ENCODE data around the gene ITGB2. TPM values are rescaled to one million over a fixed set of nuclear protein-coding genes. Genes with fewer than 3 reads are reported as not detected.

ITGB2 gene
- total RNA-seq, 1 donor from 2014 or later, result 0.74 TPM

DNA sequence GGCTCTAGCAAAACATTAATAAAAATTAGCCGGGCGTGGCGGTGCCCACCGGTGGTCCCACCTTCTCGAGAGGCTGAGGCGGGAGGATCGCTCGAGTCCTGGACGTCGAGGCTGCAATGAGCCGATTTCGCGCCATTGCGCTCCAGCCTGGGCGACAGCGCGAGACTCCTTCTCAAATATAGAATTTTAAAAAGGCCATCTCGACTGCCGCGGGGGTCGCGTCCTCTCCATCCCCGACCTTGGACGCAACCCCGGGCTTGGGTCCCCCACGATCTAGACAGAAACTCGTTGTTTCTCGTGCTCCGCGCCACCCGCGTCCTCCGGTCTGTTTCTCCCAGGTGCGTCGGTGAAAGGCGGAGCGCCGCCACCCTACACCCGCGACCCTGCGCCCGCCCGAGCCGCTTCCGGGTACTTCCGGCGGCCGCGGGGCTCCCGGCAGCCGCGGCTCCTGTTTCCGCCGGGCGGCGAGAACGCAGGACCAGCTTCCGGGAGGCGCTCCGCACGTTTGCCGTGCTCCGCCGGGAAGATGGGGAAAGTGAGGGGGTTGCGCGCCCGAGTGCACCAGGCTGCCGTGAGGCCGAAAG lies 18.9 kb upstream of the ITGB2 start, which contains the start of gene SLX9:
Gene SLX9, plus strand, starts transcription at position 498 of the 584 bp plus-strand sequence. Its CDS starts 29 bp downstream, at position 527.
- Mint-ChIP-seq H3K27ac (peak within 1 kb of the TSS; percentile 59), H3K9me3 (no peaks in the 10 kb centered on the region), H3K4me3 (peak within 1 kb of the TSS; percentile 80), H3K36me3 (peaks cover 11% of the 10 kb centered on the region), H3K4me1 (peaks cover 27% of the 10 kb centered on the region), H3K27me3 (ENCODE audit: low read depth) (peaks cover 2% of the 10 kb centered on the region)
- TF ChIP-seq, protein P1, sequence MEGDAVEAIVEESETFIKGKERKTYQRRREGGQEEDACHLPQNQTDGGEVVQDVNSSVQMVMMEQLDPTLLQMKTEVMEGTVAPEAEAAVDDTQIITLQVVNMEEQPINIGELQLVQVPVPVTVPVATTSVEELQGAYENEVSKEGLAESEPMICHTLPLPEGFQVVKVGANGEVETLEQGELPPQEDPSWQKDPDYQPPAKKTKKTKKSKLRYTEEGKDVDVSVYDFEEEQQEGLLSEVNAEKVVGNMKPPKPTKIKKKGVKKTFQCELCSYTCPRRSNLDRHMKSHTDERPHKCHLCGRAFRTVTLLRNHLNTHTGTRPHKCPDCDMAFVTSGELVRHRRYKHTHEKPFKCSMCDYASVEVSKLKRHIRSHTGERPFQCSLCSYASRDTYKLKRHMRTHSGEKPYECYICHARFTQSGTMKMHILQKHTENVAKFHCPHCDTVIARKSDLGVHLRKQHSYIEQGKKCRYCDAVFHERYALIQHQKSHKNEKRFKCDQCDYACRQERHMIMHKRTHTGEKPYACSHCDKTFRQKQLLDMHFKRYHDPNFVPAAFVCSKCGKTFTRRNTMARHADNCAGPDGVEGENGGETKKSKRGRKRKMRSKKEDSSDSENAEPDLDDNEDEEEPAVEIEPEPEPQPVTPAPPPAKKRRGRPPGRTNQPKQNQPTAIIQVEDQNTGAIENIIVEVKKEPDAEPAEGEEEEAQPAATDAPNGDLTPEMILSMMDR (IDR thresholded peaks at IDR 0.05; ENCODE audit: unreplicated experiment), result no peak
- DNase-seq (ENCODE audit: low spot score in 2 of 2, unreplicated experiment in 2 of 2), result peak; percentile 74 to 84

DNA sequence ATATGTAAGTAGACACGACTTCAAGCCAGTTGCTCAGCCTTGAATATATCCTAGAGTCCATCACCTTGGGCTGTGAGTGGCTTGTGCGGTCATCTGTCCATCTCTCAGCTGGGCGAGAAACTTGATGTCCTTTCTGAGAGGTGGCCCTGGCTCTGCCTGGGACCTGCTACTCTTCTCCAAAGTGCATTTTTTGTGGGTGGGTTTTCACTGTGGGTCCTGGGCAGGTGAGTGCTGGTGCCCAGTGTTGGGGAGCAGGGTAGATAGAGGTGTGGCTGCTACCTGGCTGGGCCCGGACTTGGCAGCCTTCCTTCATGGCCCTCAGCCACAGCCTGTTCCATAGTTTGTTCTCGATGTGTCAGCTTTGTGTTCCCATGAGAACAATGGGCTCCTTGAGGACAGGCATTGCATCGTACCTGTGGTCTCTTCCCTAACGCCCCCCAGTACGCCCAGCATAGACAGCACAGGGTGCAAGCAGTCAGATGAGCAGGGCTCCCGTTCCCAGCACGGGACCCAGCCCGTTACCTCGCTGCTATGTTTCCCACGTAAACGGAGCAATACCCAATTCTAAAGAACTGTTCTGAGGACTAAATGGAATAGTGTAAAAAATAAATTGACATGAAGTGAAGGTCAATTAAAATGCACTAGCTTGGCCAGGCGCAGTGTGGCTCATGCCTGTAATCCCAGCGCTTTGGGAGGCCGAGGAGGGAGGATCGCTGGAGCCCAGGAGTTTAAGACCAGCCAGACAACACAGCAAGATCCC lies 18.3 kb upstream of the ITGB2 start:
- Mint-ChIP-seq H3K4me1 (peaks cover 27% of the 10 kb centered on the region), H3K27me3 (ENCODE audit: low read depth) (peaks cover 7% of the 10 kb centered on the region), H3K27ac (peak overlapping the region; percentile 56), H3K4me3 (peak overlapping the region; percentile 80), H3K36me3 (peaks cover 6% of the 10 kb centered on the region), H3K9me3 (no peaks in the 10 kb centered on the region)
- no peak for DNase-seq (ENCODE audit: low spot score in 2 of 2, unreplicated experiment in 2 of 2)
- TF ChIP-seq, protein P1 (IDR thresholded peaks at IDR 0.05; ENCODE audit: unreplicated experiment), result no peak

DNA sequence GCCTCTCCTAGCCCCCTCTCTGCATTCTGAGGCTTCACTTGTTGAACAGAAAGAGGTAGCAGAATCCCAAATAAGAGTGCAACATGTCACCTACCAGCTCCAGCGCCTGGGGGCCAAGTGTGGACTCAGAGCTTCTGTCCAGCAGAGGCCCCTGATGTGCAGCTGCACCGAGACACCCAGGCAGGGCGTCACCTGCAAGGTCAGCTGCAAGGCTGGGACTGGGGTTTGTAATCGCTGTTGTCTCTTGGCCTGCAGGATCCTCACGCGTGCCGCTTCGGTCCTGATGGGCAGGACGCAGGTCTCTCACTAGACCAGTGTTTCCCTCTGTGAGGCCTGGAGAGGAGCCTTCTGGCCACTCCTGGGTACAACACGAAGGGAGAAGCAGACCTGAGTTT lies 14.8 kb upstream of the ITGB2 start:
- TF ChIP-seq, protein P1 (IDR thresholded peaks at IDR 0.05; ENCODE audit: unreplicated experiment), result no peak
- H3K36me3 Mint-ChIP-seq, result no peaks in the 10 kb centered on the region
- peaks cover 37% of the 10 kb centered on the region for H3K27me3 Mint-ChIP-seq (ENCODE audit: low read depth)
- no peak overlapping the region for H3K27ac Mint-ChIP-seq
- DNase-seq (ENCODE audit: low spot score in 2 of 2, unreplicated experiment in 2 of 2), result no peak
- H3K4me1 Mint-ChIP-seq, result peaks cover 17% of the 10 kb centered on the region
- no peak overlapping the region for H3K4me3 Mint-ChIP-seq
- no peaks in the 10 kb centered on the region for H3K9me3 Mint-ChIP-seq

DNA sequence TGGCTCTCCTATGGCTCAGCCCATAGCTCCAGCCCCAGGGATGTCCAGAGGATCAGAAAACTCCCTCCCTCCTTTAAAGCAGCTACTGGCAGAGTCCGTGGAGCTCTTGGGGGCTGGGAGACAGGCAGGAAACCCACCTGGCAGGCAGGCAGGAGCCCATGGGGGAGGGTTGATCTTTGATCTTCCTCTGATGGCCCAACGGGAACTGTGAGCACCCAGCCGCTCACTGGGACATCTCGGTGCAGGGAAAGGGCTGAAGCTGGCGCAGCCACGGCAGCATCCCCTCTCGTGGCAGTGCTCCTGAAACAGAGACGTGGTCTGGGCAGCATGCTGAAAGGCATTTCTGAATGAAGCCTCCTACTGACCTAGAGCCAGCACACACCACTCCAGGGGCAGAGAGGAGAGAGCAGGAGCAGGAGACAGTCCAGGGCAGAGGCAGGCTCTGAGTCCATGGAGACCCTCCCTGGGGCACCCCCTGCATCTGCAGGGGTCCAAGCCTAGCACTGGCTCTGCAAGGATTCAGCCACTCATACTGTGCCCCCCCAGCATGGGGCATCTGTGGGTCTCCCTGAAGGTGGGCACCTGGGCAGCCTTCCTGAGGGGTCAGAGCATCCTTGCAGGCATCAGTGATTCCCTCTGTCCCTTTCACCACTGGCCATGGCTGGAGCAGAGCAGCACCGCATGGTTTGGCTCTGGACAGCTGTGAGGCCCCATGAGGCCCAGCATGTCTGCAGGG lies 14.3 kb upstream of the ITGB2 start:
- Mint-ChIP-seq H3K9me3 (no peaks in the 10 kb centered on the region), H3K4me1 (peaks cover 16% of the 10 kb centered on the region), H3K36me3 (no peaks in the 10 kb centered on the region), H3K4me3 (no peak overlapping the region), H3K27me3 (ENCODE audit: low read depth) (peaks cover 42% of the 10 kb centered on the region), H3K27ac (no peak overlapping the region)
- TF ChIP-seq, protein P1 (IDR thresholded peaks at IDR 0.05; ENCODE audit: unreplicated experiment), result no peak
- no peak for DNase-seq (ENCODE audit: low spot score in 2 of 2, unreplicated experiment in 2 of 2)

DNA sequence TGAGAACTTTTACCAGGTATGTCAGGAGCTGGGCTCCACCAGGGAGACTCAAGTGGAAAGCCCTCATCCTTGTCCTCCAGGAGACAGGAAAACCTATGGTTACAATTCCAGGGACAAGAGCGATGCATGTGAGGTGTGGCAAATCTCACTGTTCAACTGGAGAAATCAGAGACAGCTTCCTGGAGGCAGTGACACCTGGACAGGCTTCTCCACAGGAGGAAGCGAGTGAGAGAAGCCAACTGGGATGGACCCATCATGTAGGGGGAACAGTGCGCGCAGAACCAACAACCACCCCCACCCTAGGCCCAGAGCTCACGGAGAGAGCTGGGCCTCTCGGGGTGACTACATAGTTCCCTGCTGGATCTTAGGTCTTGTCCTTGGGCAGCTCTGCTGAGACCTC lies 13.6 kb upstream of the ITGB2 start:
- TF ChIP-seq, protein P1 (IDR thresholded peaks at IDR 0.05; ENCODE audit: unreplicated experiment), result no peak
- Mint-ChIP-seq H3K4me1 (peaks cover 14% of the 10 kb centered on the region), H3K9me3 (no peaks in the 10 kb centered on the region), H3K4me3 (no peak overlapping the region), H3K36me3 (no peaks in the 10 kb centered on the region), H3K27ac (no peak overlapping the region), H3K27me3 (ENCODE audit: low read depth) (peaks cover 49% of the 10 kb centered on the region)
- no peak for DNase-seq (ENCODE audit: low spot score in 2 of 2, unreplicated experiment in 2 of 2)
